Measurements from ENCODE around the gene AUTS2.

- TF ChIP-seq EZH2 (IDR thresholded peaks at IDR 0.05; ENCODE audit: low read length): no peak
- TF ChIP-seq CTCF (optimal IDR thresholded peaks at IDR 0.05 in 1 of 3, IDR thresholded peaks at IDR 0.05 in 1 of 3, conservative IDR thresholded peaks at IDR 0.05 in 1 of 3; ENCODE audit: extremely low read depth in 1 of 3, insufficient read depth in 2 of 3, low read length in 3 of 3): no peak
Observed at GRCh38 chr7:69786730-69787395, 188.6 kb downstream of the AUTS2 start.
